Measurements from ENCODE around the gene LSM7. TPM values are rescaled to one million over a fixed set of nuclear protein-coding genes. Genes with fewer than 3 reads are reported as not detected.

Gene LSM7
- total RNA-seq, 6 experiments from 2014 or later, result 22.4 to 64.2 (median 28.2) TPM

DNA sequence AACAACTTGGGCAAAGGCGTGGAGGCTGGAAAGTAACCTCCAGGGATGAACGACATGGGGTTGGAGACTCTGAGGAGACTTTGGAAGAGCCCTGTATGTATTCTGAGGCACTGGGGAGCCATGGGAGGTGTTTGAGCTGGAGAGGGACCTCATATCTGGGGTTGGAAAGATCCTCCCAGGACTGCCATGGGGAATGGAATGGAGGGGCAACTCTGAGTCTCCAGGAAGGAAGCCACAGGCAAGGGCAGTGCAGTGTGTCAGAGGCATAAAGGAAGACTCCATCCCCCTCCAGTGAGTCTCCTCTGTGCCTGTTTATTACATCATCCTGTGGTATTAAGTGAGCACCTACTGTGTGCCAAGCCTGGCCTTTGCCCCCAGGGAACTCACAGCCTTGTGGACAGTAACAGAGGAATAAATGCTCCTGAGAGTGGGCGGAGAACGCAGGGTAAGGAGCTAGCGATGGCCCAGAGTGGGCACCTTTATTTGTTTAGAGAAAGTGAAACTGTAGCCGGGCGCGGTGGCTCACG is 54.1 kb downstream of the LSM7 start:
- Histone ChIP-seq H3K36me3 (peaks cover 0 to 18% (median 5%) of the 10 kb centered on the region in 4 donors), H3K27ac (peak overlapping the region in 1 of 3 donors; percentile 43), H3K4me3 (no peak overlapping the region), H3K4me1 (peaks cover 0 to 32% (median 8%) of the 10 kb centered on the region in 4 donors), H3K27me3 (no peaks in the 10 kb centered on the region), H3K9me3 (no peaks in the 10 kb centered on the region)
- TF ChIP-seq, protein P1, sequence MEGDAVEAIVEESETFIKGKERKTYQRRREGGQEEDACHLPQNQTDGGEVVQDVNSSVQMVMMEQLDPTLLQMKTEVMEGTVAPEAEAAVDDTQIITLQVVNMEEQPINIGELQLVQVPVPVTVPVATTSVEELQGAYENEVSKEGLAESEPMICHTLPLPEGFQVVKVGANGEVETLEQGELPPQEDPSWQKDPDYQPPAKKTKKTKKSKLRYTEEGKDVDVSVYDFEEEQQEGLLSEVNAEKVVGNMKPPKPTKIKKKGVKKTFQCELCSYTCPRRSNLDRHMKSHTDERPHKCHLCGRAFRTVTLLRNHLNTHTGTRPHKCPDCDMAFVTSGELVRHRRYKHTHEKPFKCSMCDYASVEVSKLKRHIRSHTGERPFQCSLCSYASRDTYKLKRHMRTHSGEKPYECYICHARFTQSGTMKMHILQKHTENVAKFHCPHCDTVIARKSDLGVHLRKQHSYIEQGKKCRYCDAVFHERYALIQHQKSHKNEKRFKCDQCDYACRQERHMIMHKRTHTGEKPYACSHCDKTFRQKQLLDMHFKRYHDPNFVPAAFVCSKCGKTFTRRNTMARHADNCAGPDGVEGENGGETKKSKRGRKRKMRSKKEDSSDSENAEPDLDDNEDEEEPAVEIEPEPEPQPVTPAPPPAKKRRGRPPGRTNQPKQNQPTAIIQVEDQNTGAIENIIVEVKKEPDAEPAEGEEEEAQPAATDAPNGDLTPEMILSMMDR (IDR thresholded peaks at IDR 0.05), result no peak
- TF ChIP-seq POLR2A (IDR thresholded peaks at IDR 0.05), result no peak
- 76% methylated on average over 7 of the region's 9 CpGs for WGBS (ENCODE audit: insufficient coverage, low coverage, low lambda C conversion rate, missing lambda C conversion rate)
- ATAC-seq (no peak), DNase-seq (no peak)
- intact Hi-C loops (cut with DNase I), result loop anchor here (5.0 kb wide), 2 partner anchors 37 to 112 kb away; partner anchors contain the start of genes PLEKHJ1 (in 2 of the 2), SF3A2 (in 2 of the 2) and DOT1L (in 1 of the 2)

DNA sequence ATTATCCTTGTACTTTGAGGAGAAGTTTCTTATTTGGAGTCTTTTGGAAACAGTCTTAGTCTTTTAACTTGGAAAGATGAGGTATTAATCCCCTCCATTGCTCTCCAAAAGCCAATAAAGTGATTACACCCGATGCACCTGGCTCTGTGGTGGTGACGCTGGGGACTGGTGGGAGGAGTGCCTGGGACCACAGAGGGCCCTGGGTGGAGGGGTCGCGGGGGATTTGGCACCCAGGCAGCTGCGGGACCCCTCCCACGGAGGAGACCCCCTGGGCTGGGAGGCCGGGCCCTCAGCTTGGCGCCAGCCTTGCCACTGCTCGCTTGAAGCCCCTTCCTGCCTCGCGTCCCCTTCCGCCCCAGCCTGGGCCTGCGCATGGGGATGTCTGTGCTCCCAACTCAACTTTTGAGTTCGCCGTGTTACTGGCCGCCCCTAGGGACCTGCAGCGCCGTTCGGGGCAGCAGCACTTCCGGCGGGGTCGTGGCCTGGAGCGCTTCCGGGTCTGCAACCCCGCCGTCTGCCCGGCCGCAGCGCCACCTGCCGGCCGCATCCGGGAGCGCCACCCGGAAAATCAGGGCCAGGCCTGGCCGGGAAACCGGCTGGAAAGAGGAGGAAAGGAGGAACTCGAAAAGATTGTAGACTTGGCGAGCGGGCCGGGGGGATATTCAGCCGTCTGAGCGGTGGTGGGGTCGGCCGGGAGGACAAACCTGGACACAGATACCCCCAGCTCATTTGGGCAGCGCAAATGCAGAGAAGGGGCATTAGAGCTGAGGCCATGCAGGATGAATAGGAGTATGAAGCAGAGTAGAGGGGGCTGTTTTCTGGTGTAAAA is 54.8 kb downstream of the LSM7 start:
- WGBS (ENCODE audit: insufficient coverage, low coverage, low lambda C conversion rate, missing lambda C conversion rate), result 5% methylated on average over 27 of the region's 45 CpGs
- Histone ChIP-seq H3K9me3 (no peaks in the 10 kb centered on the region), H3K4me3 (peak overlapping the region; percentile 18 to 40 (median 28)), H3K27ac (peak overlapping the region; percentile 25 to 43 (median 41)), H3K27me3 (no peaks in the 10 kb centered on the region), H3K4me1 (peaks cover 0 to 32% (median 8%) of the 10 kb centered on the region in 4 donors), H3K36me3 (peaks cover 0 to 18% (median 5%) of the 10 kb centered on the region in 4 donors)
- ATAC-seq (peak; percentile 25 to 42 (median 35)), DNase-seq (peak; percentile 75 to 79 (median 79))
- TF ChIP-seq, protein P1 (IDR thresholded peaks at IDR 0.05), result peak; percentile 92 to 98 (median 96)
- TF ChIP-seq POLR2A (IDR thresholded peaks at IDR 0.05), result no peak
- intact Hi-C loops (cut with DNase I), result loop anchor here (5.0 kb wide), 2 partner anchors 36 to 111 kb away; partner anchors contain the start of genes PLEKHJ1 (in 2 of the 2), SF3A2 (in 2 of the 2) and DOT1L (in 1 of the 2)

Other genes starting within 250 kb of the LSM7 start
- 10 to 100 TPM in 4 of 6 experiments, 1 to 10 TPM in 2; 8.3 to 13.8 (median 10.8) TPM for gene MOB3A, start 232.3 kb downstream of the LSM7 start, total RNA-seq
- gene IZUMO4, start 231.7 kb downstream of the LSM7 start, total RNA-seq, result 1 to 10 TPM in 5 of 6 experiments, not detected in 1; 1.2 to 6.9 (median 4.2) TPM
- gene AP3D1, start 177.0 kb downstream of the LSM7 start, total RNA-seq, result 10 to 100 TPM; 55.5 to 99.0 (median 65.5) TPM
- gene DOT1L, start 164.7 kb downstream of the LSM7 start, total RNA-seq, result 10 to 100 TPM; 10.3 to 23.5 (median 14.9) TPM
- 10 to 100 TPM; 24.4 to 49.3 (median 28.6) TPM for gene PLEKHJ1, start 92.3 kb downstream of the LSM7 start, total RNA-seq
- 10 to 100 TPM; 14.0 to 22.1 (median 19.1) TPM for gene SF3A2, start 91.8 kb downstream of the LSM7 start, total RNA-seq
- gene AMH, start 79.3 kb downstream of the LSM7 start, total RNA-seq, result 1 to 10 TPM in 1 of 6 experiments, under 1 TPM in 5; 0.24 to 1.2 (median 0.59) TPM
- gene JSRP1, start 72.2 kb downstream of the LSM7 start, total RNA-seq, result under 1 TPM in 3 of 6 experiments, not detected in 3; 0.28 to 0.81 (median 0.42) TPM
- gene PEAK3, start 46.4 kb downstream of the LSM7 start, total RNA-seq, result under 1 TPM; 0.07 to 0.49 (median 0.36) TPM
- not detected for gene LINGO3, start 20.4 kb downstream of the LSM7 start, total RNA-seq
- 10 to 100 TPM; 11.8 to 39.8 (median 26.5) TPM for gene SPPL2B, start 98 bp upstream of the LSM7 start, total RNA-seq
- 1 to 10 TPM in 3 of 6 experiments, under 1 TPM in 3; 0.12 to 6.7 (median 2.9) TPM for gene TMPRSS9, start 31.7 kb upstream of the LSM7 start, total RNA-seq
- 10 to 100 TPM; 35.5 to 59.8 (median 51.1) TPM for gene TIMM13, start 99.0 kb upstream of the LSM7 start, total RNA-seq
- 10 to 100 TPM in 1 of 6 experiments, 1 to 10 TPM in 5; 4.6 to 11.6 (median 7.1) TPM for gene LMNB2, start 128.4 kb upstream of the LSM7 start, total RNA-seq
- 100 to 1,000 TPM in 4 of 6 experiments, 10 to 100 TPM in 2; 39.0 to 176 (median 127) TPM for gene GADD45B, start 147.5 kb upstream of the LSM7 start, total RNA-seq